HCT116 (cell line): ENCODE measurements around the gene TWF1.

ENCODE experiments used
- CEBPB ChIP-seq: IDR thresholded peaks from 2 replicates; pipeline ENCODE4 v1.6.1; 2012; ENCODE audit warnings: low read depth
- CTCF ChIP-seq, 3 experiments: fragments of 200-600 bp in 1 of 3; sonication (generic) in 1 of 3; IDR thresholded peaks in 2 of 3; conservative IDR thresholded peaks in 1 of 3; 2 replicates each; pipeline ENCODE4 v1.5.1; 2012 to 2017; ENCODE audit warnings: low read depth in 2 of 3, low read length in 2 of 3, antibody characterized with exemption in 1 of 3, borderline replicate concordance in 1 of 3, control low read depth in 1 of 3, mild to moderate bottlenecking in 1 of 3, mixed read lengths in 1 of 3, mixed run types in 1 of 3, moderate library complexity in 1 of 3; ENCODE audit not compliant: insufficient read depth in 1 of 3
- ELF1 ChIP-seq: IDR thresholded peaks from 2 replicates; pipeline ENCODE4 v1.6.1; 2012; ENCODE audit warnings: low read depth, borderline replicate concordance
- EZH2 ChIP-seq: fragments of 200-600 bp; sonication (generic); IDR thresholded peaks from 2 replicates; pipeline ENCODE4 v1.6.1; 2017; ENCODE audit warnings: antibody characterized with exemption, mixed run types
- EZH2phosphoT487 ChIP-seq: fragments of 200-600 bp; IDR thresholded peaks from 2 replicates; pipeline ENCODE4 v1.6.1; 2018; ENCODE audit warnings: antibody characterized with exemption, borderline replicate concordance
- MAX ChIP-seq: IDR thresholded peaks from 2 replicates; pipeline ENCODE4 v1.6.1; 2012
- POLR2A ChIP-seq: IDR thresholded peaks from 2 replicates; pipeline ENCODE4 v1.7.0; 2011; ENCODE audit warnings: borderline replicate concordance; ENCODE audit not compliant: insufficient read depth, insufficient read length; ENCODE audit errors: extremely low read depth
- REST ChIP-seq: IDR thresholded peaks from 2 replicates; pipeline ENCODE4 v1.6.1; 2012; ENCODE audit warnings: low read depth
- SP1 ChIP-seq: IDR thresholded peaks from 2 replicates; pipeline ENCODE4 v1.6.1; 2012; ENCODE audit warnings: low read depth
- ZBTB33 ChIP-seq: IDR thresholded peaks from 2 replicates; pipeline ENCODE4 v1.6.1; 2011; ENCODE audit warnings: mild to moderate bottlenecking, low read length, moderate library complexity; ENCODE audit not compliant: insufficient replicate concordance; ENCODE audit errors: extremely low read depth

GRCh38 chr12:43842259-43842658 lies 36.1 kb upstream of the TWF1 start:
- TF ChIP-seq CTCF (IDR thresholded peaks at IDR 0.05 in 2 of 3, conservative IDR thresholded peaks at IDR 0.05 in 1 of 3; ENCODE audit: borderline replicate concordance in 1 of 3, insufficient read depth in 1 of 3, low read depth in 2 of 3, low read length in 2 of 3) (no peak), REST (no peak), ZBTB33 (no peak), ELF1 (no peak), MAX (no peak), EZH2 (no peak), POLR2A (no peak), EZH2phosphoT487 (no peak), CEBPB (no peak), SP1 (no peak)
